Mucosa of rectum (tissue), 2 donors: ENCODE results near the gene PPP2R2D.
A peak's percentile ranks its signal among the peaks of the same experiment; 100 is the strongest.

Experiments used
- H3K27ac ChIP-seq, 2 donors: one replicate each; pipeline ENCODE4 v1.7.0; 2013; ENCODE audit warnings: inconsistent platforms in 2 of 2, low read depth in 2 of 2, low read length in 2 of 2
- H3K27me3 ChIP-seq, 2 donors: one replicate each; pipeline ENCODE4 v1.7.0; 2013; ENCODE audit warnings: low read length in 2 of 2; ENCODE audit not compliant: control insufficient read depth in 2 of 2, insufficient read depth in 2 of 2
- H3K36me3 ChIP-seq, 2 donors: one replicate each; pipeline ENCODE4 v1.7.0; 2013; ENCODE audit warnings: low read length in 2 of 2; ENCODE audit not compliant: control insufficient read depth in 2 of 2, insufficient read depth in 2 of 2
- H3K4me1 ChIP-seq, 2 donors: one replicate each; pipeline ENCODE4 v1.7.0; 2013; ENCODE audit warnings: low read length in 2 of 2, mild to moderate bottlenecking in 1 of 2; ENCODE audit not compliant: control insufficient read depth in 2 of 2, insufficient read depth in 2 of 2
- H3K4me3 ChIP-seq, 2 donors: one replicate each; pipeline ENCODE4 v1.7.0; 2013; ENCODE audit warnings: low read length in 2 of 2
- H3K9ac ChIP-seq, 2 donors: one replicate each; pipeline ENCODE4 v1.7.0; 2013; ENCODE audit warnings: low read length in 2 of 2, low read depth in 1 of 2, mild to moderate bottlenecking in 1 of 2
- H3K9me3 ChIP-seq, 2 donors: one replicate each; pipeline ENCODE4 v1.7.0; 2013; ENCODE audit warnings: low read length in 2 of 2; ENCODE audit not compliant: control insufficient read depth in 2 of 2
- donor health status: healthy.
- donor health status: Normal muscosa, but diverticular disease.

Gene PPP2R2D

DNA sequence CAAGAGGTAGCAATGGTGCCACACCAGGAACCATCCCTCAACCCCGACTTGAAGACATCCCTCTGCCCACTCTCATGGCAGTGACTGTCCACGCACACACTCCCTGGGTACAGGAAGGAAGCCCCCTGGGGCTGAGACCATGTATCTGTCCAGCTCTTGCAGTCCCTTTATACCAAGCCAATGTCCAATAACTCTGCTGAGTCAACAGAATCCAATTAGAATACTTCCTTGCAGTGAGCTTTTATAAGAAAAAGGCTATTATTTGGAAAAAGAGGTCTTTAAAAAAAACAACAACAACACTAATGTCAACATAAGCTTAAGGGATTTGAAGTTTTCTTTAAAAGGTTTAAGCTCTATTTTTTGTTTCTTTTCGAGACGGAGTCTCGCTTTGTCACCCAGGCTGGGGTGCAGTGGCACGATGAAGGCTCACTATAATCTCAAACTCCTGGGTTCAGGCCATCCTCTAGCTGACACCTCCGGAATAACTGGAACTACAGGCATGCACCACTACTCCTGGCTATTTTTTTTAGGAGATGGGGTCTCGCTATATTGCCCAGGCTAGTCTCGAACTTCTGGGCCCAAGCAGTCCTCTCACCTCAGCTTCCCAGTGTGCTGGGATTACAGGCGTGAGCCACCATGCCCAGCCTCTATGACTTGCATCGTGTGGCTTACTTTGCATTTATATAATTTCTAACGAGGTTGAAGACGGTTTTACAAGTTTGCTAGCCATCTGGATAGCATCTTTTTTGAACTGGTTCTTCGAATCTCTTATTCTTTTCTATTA, 73.4 kb downstream of the PPP2R2D start:
- Histone ChIP-seq H3K4me3 (no peak overlapping the region), H3K36me3 (peaks cover 4% of the 10 kb centered on the region in 2 donors), H3K27me3 (peaks cover 1 to 6% of the 10 kb centered on the region in 2 donors), H3K4me1 (peaks cover 0 to 8% of the 10 kb centered on the region in 2 donors), H3K27ac (no peak overlapping the region), H3K9me3 (no peaks in the 10 kb centered on the region), H3K9ac (no peak overlapping the region)

- H3K27ac ChIP-seq, result no peak overlapping the region
- peaks cover 0 to 4% of the 10 kb centered on the region in 2 donors for H3K36me3 ChIP-seq
- H3K4me1 ChIP-seq, result peaks cover 0 to 10% of the 10 kb centered on the region in 2 donors
- H3K9me3 ChIP-seq, result no peaks in the 10 kb centered on the region
- H3K4me3 ChIP-seq, result no peak overlapping the region
- H3K9ac ChIP-seq, result no peak overlapping the region
- peaks cover 6 to 13% of the 10 kb centered on the region in 2 donors for H3K27me3 ChIP-seq
Measured at GRCh38 chr10:131975003-131975402, 74.2 kb downstream of the PPP2R2D start.

GRCh38 chr10:131975796-131976195, 75.0 kb downstream of the PPP2R2D start:
- H3K36me3 ChIP-seq, result peaks cover 0 to 2% of the 10 kb centered on the region in 2 donors
- H3K27me3 ChIP-seq, result peaks cover 9 to 16% of the 10 kb centered on the region in 2 donors
- H3K27ac ChIP-seq, result no peak overlapping the region
- no peaks in the 10 kb centered on the region for H3K9me3 ChIP-seq
- H3K4me1 ChIP-seq, result peaks cover 0 to 13% of the 10 kb centered on the region in 2 donors
- H3K4me3 ChIP-seq, result no peak overlapping the region
- no peak overlapping the region for H3K9ac ChIP-seq

DNA sequence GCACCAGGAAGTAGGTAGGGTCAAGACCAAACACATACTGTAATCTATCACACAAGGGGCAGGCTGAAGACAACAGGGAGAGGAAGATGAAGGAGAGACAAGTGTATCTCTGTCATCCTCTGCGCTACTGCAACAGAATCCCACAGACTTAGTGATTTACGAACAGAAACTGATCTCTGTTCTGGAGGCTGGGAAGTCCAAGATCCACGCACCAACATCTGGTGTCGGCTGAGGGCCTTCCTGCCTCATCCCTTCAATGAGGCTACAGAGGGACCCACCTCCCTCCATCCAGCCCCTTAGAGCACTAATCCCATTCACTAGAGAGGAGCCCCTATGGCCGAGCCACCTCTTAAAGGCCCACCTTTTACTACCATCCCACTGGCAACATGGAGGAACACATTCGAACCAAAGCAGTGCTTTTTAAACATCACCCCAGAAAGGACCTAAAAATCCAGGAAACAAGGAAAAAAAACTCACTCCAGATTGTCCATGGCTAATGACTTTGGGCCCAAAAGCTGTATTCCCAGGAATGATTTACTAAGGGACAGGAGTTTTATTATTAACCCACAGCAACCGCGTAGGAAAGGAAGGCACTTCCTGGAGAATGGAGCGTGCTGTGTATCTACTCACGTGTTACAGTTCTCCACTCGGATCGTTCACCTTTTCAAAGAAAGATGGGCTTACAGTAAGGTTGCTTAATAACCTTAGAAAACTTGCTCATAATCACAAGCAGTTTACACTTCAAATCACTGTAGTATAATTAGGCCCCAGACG, 76.7 kb downstream of the PPP2R2D start:
- Histone ChIP-seq H3K9me3 (no peaks in the 10 kb centered on the region), H3K4me3 (no peak overlapping the region), H3K27ac (no peak overlapping the region), H3K4me1 (peaks cover 0 to 15% of the 10 kb centered on the region in 2 donors), H3K9ac (no peak overlapping the region), H3K36me3 (no peaks in the 10 kb centered on the region), H3K27me3 (peaks cover 11 to 17% of the 10 kb centered on the region in 2 donors)

DNA sequence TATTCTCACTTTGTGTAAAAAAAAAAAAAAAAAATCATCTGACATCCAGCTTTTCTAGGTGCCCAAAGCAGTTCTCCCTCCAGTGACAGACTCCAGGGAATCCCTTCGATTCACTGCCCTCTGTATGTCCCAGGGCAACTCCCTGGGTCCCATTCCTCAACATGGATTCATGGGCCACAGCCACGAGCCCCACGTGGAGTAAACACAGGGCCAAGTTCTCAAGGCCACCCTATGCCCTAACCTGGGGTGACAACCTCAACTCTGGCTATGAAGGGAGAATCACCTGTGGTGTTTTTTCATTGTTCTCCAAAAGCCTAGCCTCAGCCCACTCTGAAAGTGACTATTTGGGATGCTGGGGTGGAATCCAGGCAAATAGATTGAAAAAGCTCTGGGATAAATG, 77.6 kb downstream of the PPP2R2D start:
- no peak overlapping the region for H3K9ac ChIP-seq
- no peak overlapping the region for H3K27ac ChIP-seq

GRCh38 chr10:131978851-131979250, 78.0 kb downstream of the PPP2R2D start:
- Histone ChIP-seq H3K27me3 (peaks cover 11 to 17% of the 10 kb centered on the region in 2 donors), H3K36me3 (no peaks in the 10 kb centered on the region), H3K9ac (no peak overlapping the region), H3K4me3 (no peak overlapping the region), H3K4me1 (peaks cover 0 to 10% of the 10 kb centered on the region in 2 donors), H3K27ac (no peak overlapping the region), H3K9me3 (no peaks in the 10 kb centered on the region)

More for the DNA sequence above, 77.6 kb downstream of the PPP2R2D start:
- H3K27me3 ChIP-seq, result peaks cover 11 to 17% of the 10 kb centered on the region in 2 donors
- H3K4me3 ChIP-seq, result no peak overlapping the region
- H3K9me3 ChIP-seq, result no peaks in the 10 kb centered on the region
- peaks cover 0 to 11% of the 10 kb centered on the region in 2 donors for H3K4me1 ChIP-seq
- H3K36me3 ChIP-seq, result no peaks in the 10 kb centered on the region

DNA sequence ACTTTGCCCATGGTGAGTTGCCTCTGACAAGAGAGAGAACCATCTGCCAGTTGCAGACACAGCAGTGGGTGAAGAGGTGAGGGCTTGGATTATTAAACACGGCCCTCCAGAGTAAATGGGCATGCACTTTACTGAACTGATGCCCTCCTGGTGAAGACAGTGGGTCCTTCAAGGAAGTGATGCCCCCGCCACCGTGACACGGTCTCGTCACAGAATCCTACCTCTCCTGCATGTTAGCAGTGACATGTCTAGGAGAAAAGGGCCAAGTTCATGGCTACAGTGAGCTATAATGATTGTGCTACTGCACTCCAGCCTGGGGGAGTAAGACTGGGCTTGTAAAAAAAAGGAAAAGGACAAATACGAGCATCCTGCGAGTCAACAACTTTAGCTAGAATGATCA, 78.5 kb downstream of the PPP2R2D start:
- peak overlapping the region in 1 of 2 donors; percentile 27 for H3K4me3 ChIP-seq
- H3K9ac ChIP-seq, result no peak overlapping the region
- no peaks in the 10 kb centered on the region for H3K9me3 ChIP-seq
- H3K27me3 ChIP-seq, result peaks cover 11 to 17% of the 10 kb centered on the region in 2 donors
- no peak overlapping the region for H3K27ac ChIP-seq
- H3K4me1 ChIP-seq, result peaks cover 0 to 10% of the 10 kb centered on the region in 2 donors
- no peaks in the 10 kb centered on the region for H3K36me3 ChIP-seq

GRCh38 chr10:131979821-131980270, 79.0 kb downstream of the PPP2R2D start:
- Histone ChIP-seq H3K9me3 (no peaks in the 10 kb centered on the region), H3K27me3 (peaks cover 11 to 17% of the 10 kb centered on the region in 2 donors), H3K27ac (no peak overlapping the region), H3K36me3 (no peaks in the 10 kb centered on the region), H3K9ac (no peak overlapping the region), H3K4me1 (peaks cover 0 to 10% of the 10 kb centered on the region in 2 donors), H3K4me3 (peak overlapping the region; percentile 7 to 31)

DNA sequence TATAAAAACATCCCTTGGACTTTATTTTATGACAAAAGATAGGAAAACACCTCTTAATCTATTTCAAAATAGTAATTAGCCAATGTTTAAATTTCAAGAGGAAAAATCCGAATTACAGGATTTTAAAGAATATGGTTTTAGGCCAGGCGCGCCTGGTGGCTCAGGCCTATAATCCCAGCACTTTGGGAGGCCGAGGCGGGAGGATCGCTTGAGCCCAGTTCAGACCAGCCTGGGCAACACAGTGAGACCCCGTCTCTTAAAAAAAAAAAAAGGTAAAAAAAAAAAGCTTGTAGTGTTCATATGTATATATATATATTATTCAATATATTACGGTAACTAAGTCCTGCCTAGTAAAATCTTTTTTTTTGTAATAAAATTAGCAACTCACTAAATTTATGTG, 79.5 kb downstream of the PPP2R2D start:
- no peak overlapping the region for H3K9ac ChIP-seq
- peak overlapping the region in 1 of 2 donors; percentile 31 for H3K4me3 ChIP-seq
- H3K27me3 ChIP-seq, result peaks cover 11 to 17% of the 10 kb centered on the region in 2 donors
- no peak overlapping the region for H3K27ac ChIP-seq
- peaks cover 0 to 10% of the 10 kb centered on the region in 2 donors for H3K4me1 ChIP-seq
- H3K36me3 ChIP-seq, result no peaks in the 10 kb centered on the region
- H3K9me3 ChIP-seq, result no peaks in the 10 kb centered on the region
